NCI-H446 (cell line): Measurements from ENCODE around the gene FAM151A.

Source experiments
- DNase-seq, 2 experiments: peaks; one replicate each; lab custom pipeline; 2025; lab: John Stamatoyannopoulos, UW

FAM151A gene

DNA sequence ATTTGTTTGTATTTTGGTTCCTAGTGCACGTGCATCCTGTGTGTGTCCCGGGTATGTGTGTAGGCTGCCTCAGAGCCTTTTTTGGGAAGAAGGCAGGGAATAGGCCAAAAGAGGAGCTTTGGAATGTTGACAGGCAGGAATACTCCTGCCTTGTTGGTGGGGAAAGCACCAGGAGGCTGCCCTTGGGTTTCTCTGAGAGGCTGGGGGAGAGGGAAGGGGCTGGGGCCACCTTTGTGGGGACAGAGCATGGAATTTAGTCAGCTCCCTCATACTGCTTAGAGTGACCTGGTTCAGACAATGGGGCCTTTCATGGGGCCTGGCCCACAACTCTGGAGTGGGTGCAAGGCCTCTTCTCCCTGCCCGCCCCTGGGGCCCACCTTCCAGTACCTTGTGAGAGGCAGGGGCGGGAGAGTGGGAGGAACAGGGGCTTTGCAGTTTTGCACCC lies 44.0 kb downstream of the FAM151A start:
- no peak for DNase-seq

DNA sequence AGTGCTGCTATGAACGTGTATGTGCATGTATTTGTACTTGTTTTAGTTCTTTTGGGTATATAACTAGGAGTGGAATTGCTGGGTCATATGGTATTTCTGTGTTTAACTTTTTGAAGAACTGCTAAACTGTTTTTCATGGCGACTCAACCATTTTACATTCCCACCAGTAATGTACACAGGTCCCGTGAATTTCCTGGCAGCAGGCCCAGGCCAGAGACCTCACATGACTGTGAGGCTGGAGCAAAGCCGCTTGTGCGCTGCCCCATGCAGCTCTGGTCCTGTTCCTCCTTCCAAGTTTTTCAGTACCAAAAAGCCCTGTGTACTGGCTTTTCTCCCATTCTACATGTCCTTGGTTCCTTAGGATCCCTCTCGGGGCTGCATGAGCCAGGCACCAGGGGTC lies 45.7 kb downstream of the FAM151A start:
- peak; percentile 31 to 81 for DNase-seq

DNA sequence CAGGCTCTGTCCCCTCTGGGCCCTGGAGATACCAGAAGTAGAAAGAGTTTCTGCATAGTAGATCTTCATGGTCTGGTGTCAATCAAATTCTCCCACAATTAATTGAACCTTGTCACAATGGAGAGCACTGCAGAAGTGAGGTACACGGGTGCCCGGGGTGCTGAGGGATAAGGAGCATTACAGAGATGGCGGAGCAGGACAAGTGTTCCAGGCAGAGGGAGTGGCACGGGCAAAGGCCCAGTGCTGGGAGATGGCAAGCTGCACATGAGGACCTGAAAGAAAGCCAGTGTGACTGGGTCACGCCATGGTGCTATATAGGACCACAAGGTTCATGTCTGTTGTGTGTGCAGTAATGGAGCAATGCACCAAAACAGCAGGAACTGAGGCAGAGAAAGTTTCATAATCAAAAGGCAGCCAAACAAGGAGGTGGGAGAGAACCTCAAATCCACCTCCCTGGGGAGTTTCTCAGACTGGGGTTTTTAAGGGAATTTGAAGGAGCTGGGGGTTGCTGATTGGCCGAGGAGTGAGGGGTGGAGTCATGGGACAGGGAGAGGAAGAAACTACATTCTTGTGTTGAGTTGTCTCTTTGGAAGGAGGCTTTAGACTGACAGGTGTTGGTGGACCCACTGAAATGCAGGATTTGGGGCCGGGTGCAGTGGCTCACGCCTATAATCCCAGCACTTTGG lies 47.6 kb downstream of the FAM151A start:
- no peak for DNase-seq

DNA sequence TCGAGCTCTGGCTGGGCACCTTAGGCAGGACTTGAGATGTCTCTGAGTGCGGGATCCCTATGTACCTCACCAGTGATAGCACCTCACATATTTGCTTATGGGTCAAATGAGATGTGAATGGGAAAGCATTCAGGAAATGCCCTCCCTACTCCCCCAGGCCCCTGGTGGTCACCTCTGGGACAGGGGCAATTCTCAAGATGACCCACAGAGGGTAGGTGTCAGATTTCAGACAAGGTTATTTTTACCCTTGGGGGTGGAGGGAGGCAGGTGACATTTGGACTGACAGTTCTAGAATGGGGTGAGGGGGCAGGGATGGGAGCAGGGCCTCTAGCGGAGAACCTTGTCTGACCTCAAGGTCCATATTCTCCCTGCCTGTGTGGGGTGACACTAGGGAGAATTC lies 48.2 kb downstream of the FAM151A start:
- DNase-seq, result no peak

DNA sequence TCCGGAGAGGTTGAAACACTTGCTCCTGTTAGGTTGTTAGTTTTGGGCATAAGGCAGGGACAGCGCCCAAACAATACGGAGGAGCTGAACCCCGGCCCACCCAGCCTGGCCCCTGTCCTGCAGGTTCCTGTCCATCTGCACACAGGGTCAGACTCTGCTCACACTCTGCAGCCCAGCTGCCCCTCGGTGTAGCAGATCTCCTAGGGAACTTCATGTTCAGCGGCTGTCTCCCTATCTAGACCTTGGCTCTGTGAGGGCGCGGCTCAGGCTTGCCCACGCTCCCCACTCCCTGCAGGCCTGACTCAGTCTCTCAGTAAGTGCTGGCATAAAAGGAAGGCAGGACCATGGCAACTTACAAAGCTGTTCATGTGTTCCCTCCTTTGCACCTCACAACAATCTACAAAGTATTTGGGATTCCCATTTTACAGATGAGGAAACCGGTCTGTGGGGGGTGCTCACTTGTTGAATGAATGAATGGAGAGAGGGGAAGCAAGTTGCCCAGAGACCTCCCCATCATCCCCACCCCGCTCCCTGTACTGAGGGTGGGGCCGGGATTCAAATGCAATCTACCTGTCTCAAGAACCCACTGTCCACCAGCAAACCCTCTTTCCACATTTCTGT lies 49.1 kb downstream of the FAM151A start:
- no peak for DNase-seq

GRCh38 chr1:54572542-54572850 lies 50.8 kb downstream of the FAM151A start:
- DNase-seq, result no peak

- no peak for DNase-seq
Measured at GRCh38 chr1:54571803-54572541, 51.4 kb downstream of the FAM151A start.

DNA sequence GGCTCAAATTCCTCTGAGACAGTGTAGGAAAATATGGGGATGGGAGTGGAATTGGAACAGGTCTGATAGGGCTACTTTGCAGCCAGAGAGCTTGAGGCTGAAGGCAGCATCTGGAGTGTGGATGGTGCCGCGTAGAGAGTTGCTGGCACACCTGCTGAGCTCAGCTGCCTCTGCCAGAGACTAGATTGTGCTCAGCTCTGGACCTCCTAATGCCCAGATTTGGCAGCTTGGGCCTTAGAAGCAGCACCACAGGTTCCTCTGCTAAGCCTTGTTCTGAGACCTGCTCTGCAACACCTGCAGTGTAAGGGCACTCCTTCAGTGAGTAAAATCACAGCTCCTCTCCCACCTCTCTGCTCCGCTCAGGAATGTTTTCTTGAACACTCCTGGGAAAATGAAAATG lies 52.0 kb downstream of the FAM151A start:
- peak in 1 of 2 experiments; percentile 64 for DNase-seq

DNA sequence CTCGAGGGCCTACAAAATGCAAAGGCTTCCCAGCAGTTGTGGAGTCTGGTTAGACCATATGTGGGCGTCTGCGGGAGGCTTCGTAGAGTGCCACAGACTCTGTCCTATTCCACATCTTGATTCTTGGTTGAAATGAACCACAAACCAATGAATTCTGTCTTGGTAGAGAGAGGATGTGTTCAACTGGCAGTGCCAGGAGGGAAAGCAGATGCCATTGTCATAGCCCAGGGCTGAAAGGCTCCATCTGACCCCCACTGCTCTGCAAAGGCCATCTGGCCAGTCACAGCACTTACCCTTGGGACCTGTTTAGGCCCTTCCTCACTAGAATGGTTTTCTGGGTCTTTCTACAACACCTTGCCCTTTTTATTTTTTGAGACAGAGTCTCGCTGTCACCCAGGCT lies 53.2 kb downstream of the FAM151A start:
- DNase-seq, result no peak

GRCh38 chr1:54569339-54569738 lies 54.0 kb downstream of the FAM151A start:
- DNase-seq, result no peak

- DNase-seq, result no peak
Measured at GRCh38 chr1:54567961-54568360, 55.4 kb downstream of the FAM151A start.

- DNase-seq, result no peak
Measured at GRCh38 chr1:54566438-54567141, 56.7 kb downstream of the FAM151A start.

DNA sequence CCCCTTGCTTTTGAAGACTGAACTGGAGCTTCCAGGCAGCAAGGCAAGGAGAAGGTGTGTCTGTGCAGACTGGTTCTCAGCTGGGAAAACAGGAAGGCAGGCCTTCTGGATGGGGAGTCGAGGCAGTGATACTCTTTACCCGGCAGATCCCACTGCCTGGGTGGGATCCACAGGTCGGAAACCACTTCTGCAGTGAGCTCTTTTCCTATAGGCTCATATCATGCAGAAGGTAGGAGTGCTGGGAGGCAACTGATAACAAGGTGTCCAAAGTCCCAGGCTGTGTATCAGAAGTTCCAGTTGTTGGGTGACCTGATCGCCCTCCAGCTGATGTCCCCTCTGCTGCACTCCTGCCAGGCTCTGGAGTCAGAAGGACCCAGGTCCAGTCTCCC lies 58.2 kb downstream of the FAM151A start:
- DNase-seq, result no peak

DNA sequence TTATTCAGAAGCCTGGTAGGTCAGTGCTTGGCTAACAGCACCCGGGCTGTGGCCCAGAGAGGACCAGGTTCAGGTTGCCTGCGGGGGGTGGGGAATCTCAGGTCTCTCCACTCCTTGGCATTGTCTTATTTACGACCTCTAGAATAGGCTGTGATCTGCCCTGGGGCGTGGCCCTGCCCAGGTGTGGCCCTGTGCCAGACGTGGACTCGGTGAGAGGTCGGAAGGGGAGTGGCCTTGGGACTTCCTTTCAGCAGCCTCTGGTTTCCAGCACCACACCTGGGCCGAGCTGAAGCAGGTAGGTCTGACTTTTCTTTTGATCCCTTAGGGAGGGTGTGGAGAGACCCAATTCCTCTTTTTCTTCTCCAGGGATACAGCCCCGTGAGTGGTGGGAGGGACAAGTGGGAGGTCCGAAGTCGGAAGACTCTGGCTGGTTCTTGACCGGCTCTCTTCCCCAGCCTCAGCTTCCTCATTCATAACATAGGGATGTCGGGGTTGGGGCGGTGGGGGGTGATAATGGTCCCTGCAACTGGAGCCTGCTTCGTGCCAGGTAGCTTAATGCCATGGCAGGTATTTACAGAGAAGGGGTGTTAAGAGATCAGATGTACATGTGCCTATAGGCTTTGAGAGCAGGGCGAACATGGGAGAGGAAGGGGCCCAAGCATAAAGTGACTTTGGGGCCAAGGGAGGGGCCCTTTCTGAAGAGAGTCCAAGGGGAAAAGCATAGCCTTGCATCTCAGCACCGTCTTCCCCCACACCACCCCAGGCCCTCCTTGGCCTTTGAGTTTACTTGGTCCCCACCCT lies 58.8 kb downstream of the FAM151A start:
- no peak for DNase-seq

GRCh38 chr1:54559771-54560231 lies 63.5 kb downstream of the FAM151A start:
- peak in 1 of 2 experiments; percentile 65 for DNase-seq
